Islet precursor cell (in vitro differentiated cells): ENCODE results near the gene PDE1C.

Source experiments
- DNase-seq: peaks from one replicate; pipeline ENCODE4 v3.0.0-alpha.2; 2018

Gene PDE1C

GRCh38 chr7:31986878-31987518 lies 83.2 kb downstream of the PDE1C start:
- DNase-seq: no peak

- no peak for DNase-seq
These were observed 87.2 kb downstream of the PDE1C start for GRCh38 chr7:31982962-31983361.

GRCh38 chr7:31981874-31982390 lies 88.3 kb downstream of the PDE1C start:
- DNase-seq: no peak

GRCh38 chr7:31979690-31980330 lies 90.4 kb downstream of the PDE1C start:
- DNase-seq: no peak

- no peak for DNase-seq
These were observed 94.7 kb downstream of the PDE1C start for GRCh38 chr7:31975546-31975945.

- DNase-seq: no peak
These were observed 95.9 kb downstream of the PDE1C start for GRCh38 chr7:31974351-31974750.

- no peak for DNase-seq
These were observed 99.0 kb downstream of the PDE1C start for GRCh38 chr7:31971049-31971667.

GRCh38 chr7:31970501-31970900 lies 99.7 kb downstream of the PDE1C start:
- no peak for DNase-seq

- no peak for DNase-seq
These were observed 106.5 kb downstream of the PDE1C start for GRCh38 chr7:31963569-31964175.

GRCh38 chr7:31962246-31962645 lies 108.0 kb downstream of the PDE1C start:
- no peak for DNase-seq

GRCh38 chr7:31958226-31958625 lies 112.0 kb downstream of the PDE1C start:
- DNase-seq: no peak

GRCh38 chr7:31957756-31958155 lies 112.5 kb downstream of the PDE1C start:
- no peak for DNase-seq

GRCh38 chr7:31957090-31957720 lies 113.0 kb downstream of the PDE1C start:
- DNase-seq: no peak

- DNase-seq: no peak
These were observed 114.6 kb downstream of the PDE1C start for GRCh38 chr7:31955641-31956040.

GRCh38 chr7:31955021-31955420 lies 115.2 kb downstream of the PDE1C start:
- DNase-seq: no peak

GRCh38 chr7:31954500-31954899 lies 115.7 kb downstream of the PDE1C start:
- DNase-seq: no peak

- DNase-seq: no peak
These were observed 116.8 kb downstream of the PDE1C start for GRCh38 chr7:31953432-31953831.

GRCh38 chr7:31950091-31950755 lies 120.0 kb downstream of the PDE1C start:
- DNase-seq: no peak

GRCh38 chr7:31948029-31948428 lies 122.2 kb downstream of the PDE1C start:
- no peak for DNase-seq

- no peak for DNase-seq
These were observed 130.0 kb downstream of the PDE1C start for GRCh38 chr7:31940167-31940566.

GRCh38 chr7:31939076-31939475 lies 131.1 kb downstream of the PDE1C start:
- no peak for DNase-seq

GRCh38 chr7:31938650-31939049 lies 131.6 kb downstream of the PDE1C start:
- no peak for DNase-seq

- no peak for DNase-seq
These were observed 132.2 kb downstream of the PDE1C start for GRCh38 chr7:31937982-31938381.
